Fibroblast of gingiva (primary cell): Measurements from ENCODE around the gene TOX4.
"Not testable (repeated sequence)": the region's sequence is repeated elsewhere in the genome, so short reads cannot be mapped to it uniquely, and the experiment has no call there.

Experiments used
- DNase-seq: peaks from one replicate; pipeline ENCODE4 v3.0.0-alpha.2; 2011; ENCODE audit warnings: low read depth

The TOX4 gene

GRCh38 chr14:21476925-21477681 is at the start of gene TOX4, which contains the start of gene RAB2B:
TOX4 (plus strand) TSS chr14:21477195; CDS start chr14:21477279, 84 bp downstream.
RAB2B (minus strand) TSS chr14:21476959; CDS start chr14:21476872, 87 bp downstream.
- DNase-seq = peak; percentile 98

GRCh38 chr14:21428930-21429329 is 48.1 kb upstream of the TOX4 start:
- peak; percentile 3 for DNase-seq

- DNase-seq = no peak
Measured at GRCh38 chr14:21431126-21431525, 45.9 kb upstream of the TOX4 start.

- DNase-seq = no peak
Measured at GRCh38 chr14:21436567-21437062, 40.4 kb upstream of the TOX4 start.

- peak; percentile 100 for DNase-seq
Measured at GRCh38 chr14:21437063-21437901, 39.7 kb upstream of the TOX4 start.

GRCh38 chr14:21440859-21441258 is 36.1 kb upstream of the TOX4 start:
- DNase-seq = no peak

- not testable (repeated sequence) for DNase-seq
Measured at GRCh38 chr14:21442657-21443056, 34.3 kb upstream of the TOX4 start.

GRCh38 chr14:21449899-21450216 is 27.1 kb upstream of the TOX4 start:
- no peak for DNase-seq

GRCh38 chr14:21454843-21455544 is 22.0 kb upstream of the TOX4 start:
- DNase-seq = no peak

GRCh38 chr14:21455592-21455911 is 21.4 kb upstream of the TOX4 start:
- DNase-seq = peak; percentile 13

- peak; percentile 100 for DNase-seq
Measured at GRCh38 chr14:21455912-21456667, 20.9 kb upstream of the TOX4 start, which contains the start of gene CHD8. CHD8 (minus strand) TSS chr14:21456123; CDS start chr14:21431643, 24,480 bp downstream.

- DNase-seq = peak; percentile 83
Measured at GRCh38 chr14:21467616-21468015, 9.4 kb upstream of the TOX4 start.

- no peak for DNase-seq
Measured at GRCh38 chr14:21475767-21476522, 1.1 kb upstream of the TOX4 start.

- DNase-seq = no peak
Measured at GRCh38 chr14:21476523-21476924, 471 bp upstream of the TOX4 start.

GRCh38 chr14:21486640-21487087 is 9.7 kb downstream of the TOX4 start:
- DNase-seq = peak; percentile 83

GRCh38 chr14:21494902-21495762 is 18.1 kb downstream of the TOX4 start:
- DNase-seq = peak; percentile 5

GRCh38 chr14:21496453-21496852 is 19.5 kb downstream of the TOX4 start:
- DNase-seq = peak; percentile 75

GRCh38 chr14:21498540-21499526 is 21.8 kb downstream of the TOX4 start:
- DNase-seq = peak; percentile 29

GRCh38 chr14:21501568-21501967 is 24.6 kb downstream of the TOX4 start:
- no peak for DNase-seq
